Measurements from ENCODE around the gene DNAJC30.

The DNAJC30 gene

DNA sequence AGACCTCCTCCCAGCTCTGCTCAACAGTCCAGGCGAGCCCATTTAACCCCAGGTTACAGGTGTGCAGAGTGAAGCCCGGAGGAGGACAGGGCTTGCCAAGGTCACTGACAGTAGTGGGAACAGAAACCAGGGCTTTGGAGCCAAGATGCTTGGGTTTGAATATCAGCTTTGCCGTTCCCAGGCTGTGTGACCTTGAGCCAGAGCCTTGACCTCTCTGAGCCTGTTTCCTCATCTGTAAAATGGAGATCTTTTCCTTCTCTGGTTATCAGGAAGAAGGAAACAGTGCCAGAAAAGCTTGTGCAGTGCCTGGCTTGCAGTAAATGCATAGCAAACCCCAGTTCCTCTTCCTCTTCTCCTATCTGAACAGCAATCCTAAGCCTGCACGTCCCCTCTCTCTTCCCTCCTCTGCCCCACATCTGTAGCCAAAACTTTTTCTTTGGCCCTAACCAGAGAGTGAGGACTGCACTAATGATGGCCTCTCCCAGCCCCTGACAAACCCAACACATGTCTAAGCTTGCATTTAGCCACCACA, 37.5 kb downstream of the DNAJC30 start:
- no peak for DNase-seq (ENCODE audit: low spot score)
- TF ChIP-seq CTCF (IDR thresholded peaks at IDR 0.05; ENCODE audit: extremely low read depth, insufficient read depth, missing control alignments) = no peak
- in situ Hi-C loops (cut with MboI; ENCODE audit: low pct_unique_long_range_greater_than_20kb, low sequenced_read_pairs, unreplicated experiment) = no loop called here

DNA sequence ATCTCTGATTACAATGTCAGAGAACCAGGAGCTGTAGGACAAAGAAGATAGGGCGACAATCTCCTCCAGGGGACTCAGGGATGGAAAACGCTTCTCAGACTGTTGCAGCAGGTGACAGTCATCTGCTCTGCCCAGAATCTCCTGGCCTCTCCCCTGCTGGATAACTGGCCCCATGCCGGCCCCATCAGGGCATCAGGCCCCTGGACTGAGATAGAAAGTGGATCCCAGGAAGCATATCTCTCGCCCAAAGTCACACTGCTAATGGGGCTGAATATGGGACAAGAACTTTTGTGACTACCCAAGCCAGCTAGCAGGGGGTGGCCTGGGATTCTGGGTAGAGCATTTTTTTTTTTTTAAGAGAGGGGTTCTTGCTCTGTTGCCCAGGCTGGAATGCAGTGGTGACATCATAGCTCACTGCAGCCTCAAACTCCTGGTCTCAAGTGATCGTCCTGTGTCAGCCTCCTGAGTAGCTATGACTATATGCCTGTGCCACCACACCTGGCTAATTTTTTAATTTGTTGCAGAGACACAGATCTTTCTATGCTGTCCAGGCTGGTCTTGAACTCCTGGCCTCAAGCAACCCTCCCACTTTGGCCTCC, 38.5 kb downstream of the DNAJC30 start:
- no peak for TF ChIP-seq CTCF (IDR thresholded peaks at IDR 0.05; ENCODE audit: extremely low read depth, insufficient read depth, missing control alignments)
- DNase-seq (ENCODE audit: low spot score) = no peak
- in situ Hi-C loops (cut with MboI; ENCODE audit: low pct_unique_long_range_greater_than_20kb, low sequenced_read_pairs, unreplicated experiment) = no loop called here

DNA sequence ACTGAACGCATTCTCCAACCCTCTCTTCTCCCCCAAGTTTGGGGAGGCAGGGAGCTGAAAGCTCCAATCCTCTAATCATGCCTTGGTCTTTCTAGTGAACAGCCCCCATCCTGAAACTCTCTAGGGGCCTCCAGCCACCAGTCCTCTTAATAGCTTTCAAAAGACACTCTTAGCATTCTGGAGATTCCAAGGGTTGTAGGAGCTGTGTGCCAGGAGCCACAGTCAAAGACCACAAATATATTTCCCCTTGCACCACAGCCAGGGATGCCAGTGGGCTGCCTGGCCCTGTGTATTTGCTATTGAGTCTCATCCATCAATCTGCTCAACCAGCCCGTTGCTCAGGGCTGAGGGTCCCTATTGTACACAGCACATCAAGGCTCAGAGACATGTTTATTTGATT, 40.4 kb downstream of the DNAJC30 start:
- in situ Hi-C loops (cut with MboI; ENCODE audit: low pct_unique_long_range_greater_than_20kb, low sequenced_read_pairs, unreplicated experiment) = no loop called here
- no peak for DNase-seq (ENCODE audit: low spot score)
- no peak for TF ChIP-seq CTCF (IDR thresholded peaks at IDR 0.05; ENCODE audit: extremely low read depth, insufficient read depth, missing control alignments)

DNA sequence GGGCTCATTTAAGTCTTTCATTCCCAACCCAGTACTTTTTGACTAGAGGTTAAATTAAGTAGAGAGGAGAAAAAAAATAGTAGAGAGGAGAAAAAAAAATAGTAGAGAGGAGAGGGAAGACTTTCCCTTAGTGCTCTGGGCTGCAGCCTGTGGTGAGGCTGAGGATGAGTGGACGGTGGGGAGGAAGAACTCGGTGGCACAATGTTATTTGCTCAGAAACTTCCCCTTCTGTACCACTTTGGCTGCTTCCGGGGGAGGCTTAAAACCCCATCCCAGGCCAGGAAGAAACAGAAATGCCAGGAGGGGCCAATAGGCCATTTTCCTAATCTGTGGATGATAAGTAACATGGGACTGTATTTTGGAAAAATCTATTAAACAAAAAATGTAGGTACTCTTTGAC, 44.3 kb downstream of the DNAJC30 start:
- DNase-seq (ENCODE audit: low spot score) = no peak
- no peak for TF ChIP-seq CTCF (IDR thresholded peaks at IDR 0.05; ENCODE audit: extremely low read depth, insufficient read depth, missing control alignments)
- in situ Hi-C loops (cut with MboI; ENCODE audit: low pct_unique_long_range_greater_than_20kb, low sequenced_read_pairs, unreplicated experiment) = no loop called here

DNA sequence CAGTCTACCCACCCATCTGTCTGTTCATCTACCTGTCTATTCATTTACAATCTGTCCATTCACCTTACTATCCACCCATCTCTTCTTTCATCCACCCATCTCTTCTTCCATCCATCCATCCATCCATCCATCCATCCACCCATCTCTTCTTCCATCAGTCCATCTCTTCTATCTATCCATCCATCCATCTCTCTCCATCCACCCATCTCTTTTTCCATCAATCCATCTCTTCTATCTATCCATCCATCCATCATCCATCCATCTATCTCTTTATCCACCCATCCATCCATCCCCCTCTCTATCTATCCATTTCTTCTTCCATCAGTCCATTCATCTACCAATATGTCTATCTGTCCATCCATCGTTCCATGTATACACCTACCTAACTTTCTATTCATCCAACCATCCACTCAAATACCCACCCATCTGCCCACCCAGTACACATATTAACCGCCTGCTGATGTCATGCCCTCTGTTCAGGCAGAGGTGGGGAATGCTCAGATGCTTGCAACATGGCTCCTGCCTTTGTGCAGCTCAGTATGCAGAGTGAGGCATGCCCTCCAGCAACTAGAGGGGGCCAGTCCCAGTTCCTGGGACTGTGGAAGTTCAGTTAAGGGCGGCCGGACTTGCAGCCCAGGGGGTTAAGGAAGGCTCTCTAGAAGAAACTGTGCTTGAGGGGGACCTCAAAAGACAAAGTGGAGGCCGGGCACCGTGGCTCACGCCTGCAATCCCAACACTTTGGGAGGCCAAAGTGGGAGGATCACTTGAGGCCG, 47.6 kb downstream of the DNAJC30 start:
- DNase-seq (ENCODE audit: low spot score) = no peak
- in situ Hi-C loops (cut with MboI; ENCODE audit: low pct_unique_long_range_greater_than_20kb, low sequenced_read_pairs, unreplicated experiment) = no loop called here
- TF ChIP-seq CTCF (IDR thresholded peaks at IDR 0.05; ENCODE audit: extremely low read depth, insufficient read depth, missing control alignments) = no peak

DNA sequence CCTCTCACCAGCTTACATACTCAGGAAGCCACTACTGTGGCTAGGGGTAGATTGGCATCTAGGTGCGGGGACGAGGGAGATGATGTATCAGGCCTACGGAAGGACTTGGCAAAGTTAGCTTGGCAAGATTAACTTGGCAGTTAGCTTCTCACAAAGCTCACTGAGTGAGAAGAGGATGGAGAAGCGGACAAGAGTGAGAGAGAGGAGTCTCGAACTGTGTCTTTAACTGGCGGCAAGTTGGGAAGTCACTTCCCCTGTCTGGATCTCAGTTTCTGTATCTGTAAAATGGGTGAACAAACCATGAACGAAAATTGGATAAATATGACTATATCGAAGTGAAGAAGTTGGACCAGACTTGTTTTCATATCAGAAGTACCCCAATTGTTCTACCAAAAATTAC, 49.4 kb downstream of the DNAJC30 start:
- in situ Hi-C loops (cut with MboI; ENCODE audit: low pct_unique_long_range_greater_than_20kb, low sequenced_read_pairs, unreplicated experiment) = no loop called here
- TF ChIP-seq CTCF (IDR thresholded peaks at IDR 0.05; ENCODE audit: extremely low read depth, insufficient read depth, missing control alignments) = no peak
- DNase-seq (ENCODE audit: low spot score) = no peak
